ENCODE data around the gene POFUT1.

GRCh38 chr20:32226391-32226790 is 18.7 kb downstream of the POFUT1 start:
- TF ChIP-seq CTCF (IDR thresholded peaks at IDR 0.05) (no peak), EP300 (IDR thresholded peaks at IDR 0.05) (no peak)
